ENCODE data around the gene SLC10A6.

DNA sequence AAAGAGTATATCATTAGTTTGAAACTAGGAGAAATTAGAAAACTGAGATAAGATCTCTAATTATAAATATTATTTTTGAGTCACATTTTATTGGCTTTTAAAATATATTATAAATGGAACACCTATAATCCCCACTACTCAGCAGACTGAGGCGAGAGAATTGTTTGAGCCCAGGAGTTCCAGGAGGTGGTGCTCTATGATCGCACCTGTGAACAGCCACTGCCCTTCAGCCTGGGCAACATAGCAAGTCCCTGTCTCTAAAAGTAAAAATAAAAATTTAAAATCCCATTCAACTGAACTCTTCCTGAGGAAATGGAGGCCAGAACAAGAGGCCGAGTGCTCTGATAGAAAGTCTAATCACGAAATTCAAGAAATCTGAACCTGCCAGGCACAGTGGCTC is 49.4 kb upstream of the SLC10A6 start:
- TF ChIP-seq, protein P1, sequence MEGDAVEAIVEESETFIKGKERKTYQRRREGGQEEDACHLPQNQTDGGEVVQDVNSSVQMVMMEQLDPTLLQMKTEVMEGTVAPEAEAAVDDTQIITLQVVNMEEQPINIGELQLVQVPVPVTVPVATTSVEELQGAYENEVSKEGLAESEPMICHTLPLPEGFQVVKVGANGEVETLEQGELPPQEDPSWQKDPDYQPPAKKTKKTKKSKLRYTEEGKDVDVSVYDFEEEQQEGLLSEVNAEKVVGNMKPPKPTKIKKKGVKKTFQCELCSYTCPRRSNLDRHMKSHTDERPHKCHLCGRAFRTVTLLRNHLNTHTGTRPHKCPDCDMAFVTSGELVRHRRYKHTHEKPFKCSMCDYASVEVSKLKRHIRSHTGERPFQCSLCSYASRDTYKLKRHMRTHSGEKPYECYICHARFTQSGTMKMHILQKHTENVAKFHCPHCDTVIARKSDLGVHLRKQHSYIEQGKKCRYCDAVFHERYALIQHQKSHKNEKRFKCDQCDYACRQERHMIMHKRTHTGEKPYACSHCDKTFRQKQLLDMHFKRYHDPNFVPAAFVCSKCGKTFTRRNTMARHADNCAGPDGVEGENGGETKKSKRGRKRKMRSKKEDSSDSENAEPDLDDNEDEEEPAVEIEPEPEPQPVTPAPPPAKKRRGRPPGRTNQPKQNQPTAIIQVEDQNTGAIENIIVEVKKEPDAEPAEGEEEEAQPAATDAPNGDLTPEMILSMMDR (IDR thresholded peaks at IDR 0.05; ENCODE audit: low read depth, low read length) = peak; percentile 14
- no peak for TF ChIP-seq POLR2A (IDR thresholded peaks at IDR 0.05; ENCODE audit: extremely low read depth, insufficient read length)
- TF ChIP-seq, protein P2, sequence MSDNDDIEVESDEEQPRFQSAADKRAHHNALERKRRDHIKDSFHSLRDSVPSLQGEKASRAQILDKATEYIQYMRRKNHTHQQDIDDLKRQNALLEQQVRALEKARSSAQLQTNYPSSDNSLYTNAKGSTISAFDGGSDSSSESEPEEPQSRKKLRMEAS (IDR thresholded peaks at IDR 0.05; ENCODE audit: low read depth, low read length) = no peak
- no peak for TF ChIP-seq MYC (IDR thresholded peaks at IDR 0.05; ENCODE audit: low read depth, low read length)
